Measurements from ENCODE around the gene THSD4.

The THSD4 gene

GRCh38 chr15:71272932-71273331 lies 157.7 kb downstream of the THSD4 start:
- DNase-seq: no peak

- no peak for DNase-seq
Observed at GRCh38 chr15:71273731-71274447, 158.6 kb downstream of the THSD4 start.

GRCh38 chr15:71274448-71274798 lies 159.2 kb downstream of the THSD4 start:
- DNase-seq: no peak

- DNase-seq: no peak
Observed at GRCh38 chr15:71275098-71275497, 159.8 kb downstream of the THSD4 start.

- no peak for DNase-seq
Observed at GRCh38 chr15:71275566-71276335, 160.5 kb downstream of the THSD4 start.

GRCh38 chr15:71276336-71276665 lies 161.0 kb downstream of the THSD4 start:
- DNase-seq: no peak

- DNase-seq: peak; percentile 85
Observed at GRCh38 chr15:71278989-71279756, 163.9 kb downstream of the THSD4 start.

GRCh38 chr15:71279757-71280141 lies 164.5 kb downstream of the THSD4 start:
- no peak for DNase-seq

- no peak for DNase-seq
Observed at GRCh38 chr15:71280206-71280605, 164.9 kb downstream of the THSD4 start.

- DNase-seq: no peak
Observed at GRCh38 chr15:71281256-71281655, 166.0 kb downstream of the THSD4 start.

GRCh38 chr15:71282076-71282475 lies 166.8 kb downstream of the THSD4 start:
- DNase-seq: no peak

GRCh38 chr15:71288348-71288955 lies 173.2 kb downstream of the THSD4 start:
- no peak for DNase-seq

- peak; percentile 18 for DNase-seq
Observed at GRCh38 chr15:71290002-71290401, 174.7 kb downstream of the THSD4 start.

GRCh38 chr15:71290881-71291635 lies 175.8 kb downstream of the THSD4 start:
- no peak for DNase-seq

GRCh38 chr15:71291723-71292122 lies 176.5 kb downstream of the THSD4 start:
- DNase-seq: no peak

- DNase-seq: no peak
Observed at GRCh38 chr15:71293723-71294122, 178.5 kb downstream of the THSD4 start.

GRCh38 chr15:71294251-71294910 lies 179.1 kb downstream of the THSD4 start:
- no peak for DNase-seq

- no peak for DNase-seq
Observed at GRCh38 chr15:71294911-71295602, 179.8 kb downstream of the THSD4 start.

GRCh38 chr15:71295603-71296314 lies 180.5 kb downstream of the THSD4 start:
- no peak for DNase-seq

- no peak for DNase-seq
Observed at GRCh38 chr15:71296315-71296679, 181.0 kb downstream of the THSD4 start.
